NCI-H526 (cell line): ENCODE data around the gene GALNT12.

ENCODE experiments used
- DNase-seq, 2 experiments: peaks; one replicate each; lab custom pipeline; 2025; lab: John Stamatoyannopoulos, UW

Gene GALNT12

GRCh38 chr9:98833090-98833956, 25.9 kb downstream of the GALNT12 start:
- DNase-seq, result no peak

DNA sequence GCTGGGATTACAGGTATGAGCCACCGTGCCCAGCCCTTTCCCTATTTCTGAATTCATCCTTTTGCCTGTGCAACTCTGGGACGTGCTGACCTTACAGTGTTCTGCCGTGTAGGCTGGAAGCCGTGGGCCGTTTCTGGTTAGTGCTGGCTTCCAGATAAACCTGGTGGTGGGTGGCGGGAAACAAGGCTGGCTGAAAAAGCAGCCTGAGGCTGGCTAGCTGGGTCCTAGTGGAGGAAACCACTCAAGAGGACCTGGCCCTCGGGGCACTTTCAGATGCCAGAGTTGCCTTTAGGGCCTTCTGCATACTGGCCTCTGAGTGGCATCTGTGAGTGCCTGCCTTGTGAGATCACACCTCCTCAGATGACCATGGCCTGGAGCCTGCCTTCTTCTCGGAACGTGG, 26.9 kb downstream of the GALNT12 start:
- DNase-seq, result no peak

DNA sequence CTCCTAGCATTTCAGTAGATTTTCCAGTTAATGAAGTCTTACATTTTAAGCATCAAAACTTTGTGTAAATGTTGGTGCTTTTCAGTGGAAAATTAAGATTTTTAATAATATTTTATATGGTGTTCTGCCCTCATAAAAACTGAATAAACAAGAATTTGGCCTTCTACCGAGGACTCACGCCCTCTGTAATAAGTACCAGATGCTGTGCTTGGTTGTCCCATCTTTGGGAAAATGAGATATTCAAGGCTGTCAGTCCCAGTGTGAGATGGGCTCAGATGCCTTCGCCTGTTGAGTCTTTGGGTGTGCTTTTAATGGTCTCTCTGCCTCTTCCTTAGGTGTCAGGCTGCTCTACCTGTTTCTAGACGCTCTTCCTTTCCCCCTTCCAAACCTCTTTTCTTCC, 28.7 kb downstream of the GALNT12 start:
- DNase-seq, result no peak

GRCh38 chr9:98837516-98837915, 30.0 kb downstream of the GALNT12 start:
- no peak for DNase-seq

GRCh38 chr9:98838155-98838867, 30.8 kb downstream of the GALNT12 start:
- peak in 1 of 2 experiments; percentile 9 for DNase-seq

DNA sequence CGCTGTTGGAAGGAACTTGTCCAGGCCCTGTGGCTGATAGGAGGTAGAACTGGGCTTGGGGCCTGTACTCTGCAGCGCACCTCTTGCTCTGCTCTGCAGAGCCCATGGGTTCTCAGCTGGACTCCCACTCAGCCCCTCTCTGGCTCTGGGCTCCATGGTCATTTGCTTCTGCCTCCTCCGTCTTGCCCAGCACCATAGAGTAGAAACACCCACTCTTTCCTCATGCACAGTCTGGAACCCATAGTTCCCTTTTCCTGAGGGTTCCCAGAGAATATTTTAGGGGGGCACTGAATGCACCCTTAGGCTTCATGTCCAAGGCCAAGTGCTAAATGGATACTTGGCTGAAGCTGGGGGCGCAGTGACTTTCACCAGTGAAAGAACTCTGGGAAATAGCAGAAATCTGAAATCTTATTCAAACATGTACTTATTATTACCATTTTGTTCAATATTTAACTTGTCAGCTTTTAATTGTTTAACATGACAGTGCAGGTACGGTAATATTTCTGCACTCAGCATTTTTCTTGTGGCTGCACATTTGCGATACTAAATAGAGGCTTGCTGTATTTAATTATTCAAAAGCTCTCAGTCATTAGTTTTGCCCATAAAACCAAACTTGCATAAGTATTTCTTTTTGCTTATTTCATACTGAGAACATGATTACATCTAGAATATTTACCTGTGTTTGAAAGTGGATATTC, 31.5 kb downstream of the GALNT12 start:
- no peak for DNase-seq

- no peak for DNase-seq
Observed at GRCh38 chr9:98839724-98840123, 32.3 kb downstream of the GALNT12 start.

DNA sequence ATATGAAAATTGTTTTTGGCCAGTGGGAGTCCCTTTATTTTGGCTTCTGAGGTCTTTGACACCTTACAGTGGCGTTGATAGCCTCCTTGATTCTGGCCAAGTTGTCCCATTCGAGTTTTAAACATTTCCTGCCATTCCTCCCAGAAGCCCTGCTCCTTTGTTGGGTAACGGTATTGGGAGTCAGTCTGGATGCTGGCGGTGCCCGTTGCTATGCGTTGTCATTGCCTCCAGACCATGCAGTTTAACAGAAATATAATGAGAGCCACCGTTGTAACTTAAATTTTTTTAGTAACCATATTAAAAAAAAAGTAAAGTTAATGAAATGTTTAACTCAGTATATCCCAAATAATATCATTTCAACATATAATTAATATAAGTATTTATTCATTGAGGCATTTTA, 35.0 kb downstream of the GALNT12 start:
- DNase-seq, result no peak

GRCh38 chr9:98846081-98846480, 38.6 kb downstream of the GALNT12 start:
- DNase-seq, result no peak

GRCh38 chr9:98846879-98847278, 39.4 kb downstream of the GALNT12 start:
- no peak for DNase-seq

GRCh38 chr9:98848450-98849149, 41.1 kb downstream of the GALNT12 start:
- DNase-seq, result peak; percentile 91 to 93

DNA sequence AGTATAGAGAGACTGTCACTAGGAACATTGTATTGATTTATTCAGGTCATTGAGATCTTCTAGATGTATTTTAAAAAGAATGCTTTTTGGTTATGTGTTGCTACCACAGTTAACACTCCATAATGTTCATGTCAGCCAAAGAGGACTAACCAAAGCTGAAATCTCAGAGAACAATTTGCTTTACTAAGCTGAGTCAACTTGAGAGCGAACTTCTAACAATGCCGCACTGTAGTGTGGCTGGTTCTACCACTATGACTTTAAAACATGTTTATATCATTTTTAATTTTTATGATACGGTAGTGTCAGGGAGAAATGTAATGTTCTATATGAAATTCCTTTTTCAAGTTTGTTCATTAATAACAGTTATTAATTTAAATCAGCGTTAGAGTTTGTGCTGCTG, 42.1 kb downstream of the GALNT12 start:
- DNase-seq, result no peak

GRCh38 chr9:98850851-98851729, 43.6 kb downstream of the GALNT12 start:
- no peak for DNase-seq

DNA sequence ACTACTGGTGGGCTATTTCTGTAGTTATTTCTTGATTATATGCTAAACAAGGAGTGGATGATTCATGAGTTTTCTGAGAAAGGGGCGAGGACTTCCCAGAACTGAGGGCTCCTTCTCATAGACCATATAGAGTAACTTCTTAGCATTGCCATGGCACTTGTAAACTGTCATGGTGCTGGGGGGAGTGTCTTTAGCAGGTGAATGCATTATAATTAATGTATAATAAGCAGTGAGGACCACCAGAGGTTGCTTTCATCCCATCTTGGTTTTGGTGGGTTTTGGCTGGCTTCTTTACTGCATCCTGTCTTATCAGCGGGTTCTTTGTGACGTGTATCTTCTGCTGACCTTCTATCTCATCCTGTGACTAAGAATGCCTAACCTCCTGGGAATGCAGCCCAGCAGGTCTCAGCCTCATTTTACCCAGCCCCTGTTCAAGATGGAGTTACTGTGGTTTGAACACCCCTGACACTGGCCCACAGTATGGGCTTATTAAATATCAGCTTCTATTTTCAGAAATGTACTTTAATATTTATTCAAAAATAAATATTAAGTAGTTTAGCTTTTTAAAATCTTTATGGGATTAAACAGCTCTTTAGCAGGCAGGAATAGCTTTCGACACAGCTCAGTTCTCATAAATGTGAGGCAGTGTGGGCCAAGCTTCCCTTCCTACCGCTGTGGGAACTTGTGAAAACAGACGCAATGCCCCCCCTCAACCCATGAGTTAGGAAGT, 44.4 kb downstream of the GALNT12 start:
- DNase-seq, result no peak

GRCh38 chr9:98852460-98852734, 44.9 kb downstream of the GALNT12 start:
- no peak for DNase-seq

DNA sequence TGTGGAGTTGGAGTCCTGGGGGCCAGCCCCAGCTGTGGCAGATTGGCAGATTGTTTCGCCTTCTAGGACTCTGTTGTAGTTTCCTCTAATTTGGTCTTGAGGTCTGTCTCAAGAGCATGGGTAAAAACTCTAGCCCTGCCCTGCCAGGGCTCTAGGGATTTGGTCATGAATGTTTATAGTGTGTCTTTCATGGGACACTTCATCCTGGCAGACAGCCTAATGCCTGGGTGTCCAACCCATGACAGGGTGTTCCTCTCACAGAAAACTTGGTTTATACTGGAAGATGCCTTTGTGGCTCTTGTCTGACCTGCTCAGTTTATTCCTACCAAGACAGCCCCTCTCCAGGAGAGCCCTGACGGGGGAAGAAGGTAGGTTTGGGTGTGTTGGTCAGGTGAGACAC, 45.5 kb downstream of the GALNT12 start:
- no peak for DNase-seq

GRCh38 chr9:98854266-98854665, 46.8 kb downstream of the GALNT12 start:
- no peak for DNase-seq

GRCh38 chr9:98855592-98855991, 48.1 kb downstream of the GALNT12 start:
- no peak for DNase-seq

- no peak for DNase-seq
Observed at GRCh38 chr9:98856982-98857381, 49.5 kb downstream of the GALNT12 start.

DNA sequence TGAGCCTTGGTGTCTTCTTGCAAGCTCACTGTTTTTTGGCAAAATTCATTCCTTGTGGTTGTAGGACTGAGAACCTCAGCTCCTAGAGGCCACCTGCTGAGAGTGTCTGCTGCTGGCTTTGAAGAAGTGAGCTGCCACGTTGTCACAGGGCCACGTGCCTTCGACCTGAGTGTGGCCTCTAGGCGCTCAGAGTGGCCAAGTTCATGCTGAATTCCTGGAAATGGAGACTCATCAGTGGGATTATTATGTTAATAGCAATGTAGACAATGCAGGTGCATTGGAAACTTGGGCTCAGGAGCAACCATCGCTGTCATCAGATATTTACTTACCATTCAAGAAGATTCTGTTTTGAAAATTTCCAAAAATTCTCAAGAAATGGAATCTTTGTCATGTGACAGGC, 52.5 kb downstream of the GALNT12 start:
- DNase-seq, result no peak

DNA sequence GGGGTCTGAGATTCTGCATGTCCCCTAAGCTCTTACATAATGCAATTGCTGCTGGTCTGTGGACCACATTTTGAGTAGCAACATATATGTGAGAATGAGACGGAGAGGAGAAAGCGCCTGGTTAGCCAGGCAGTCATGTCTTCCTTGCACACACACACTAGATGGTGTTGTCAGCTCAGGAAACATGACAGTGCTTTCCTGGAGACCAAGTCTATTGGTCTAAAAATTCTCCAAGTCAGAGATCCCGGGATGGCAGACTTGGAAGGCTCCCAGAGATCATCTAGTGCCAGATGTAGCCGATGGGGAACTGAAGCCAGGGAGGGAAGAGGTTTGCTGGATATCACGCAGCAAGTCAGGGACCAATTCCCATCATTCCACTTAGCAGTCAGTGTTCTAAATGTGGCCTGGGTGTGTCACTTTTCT, 53.4 kb downstream of the GALNT12 start:
- peak; percentile 2 to 44 for DNase-seq
